Activated naive CD8-positive, alpha-beta T cell (primary cell): ENCODE data around the gene NDUFB7.
A peak's percentile ranks its signal among the peaks of the same experiment; 100 is the strongest.
"Not testable (repeated sequence)": the region's sequence is repeated elsewhere in the genome, so short reads cannot be mapped to it uniquely, and the experiment has no call there.

Experiments used
- H3K27ac Mint-ChIP-seq: one replicate; pipeline ENCODE4 v1.8.0; 2021; ENCODE audit warnings: mixed read lengths
- H3K27me3 Mint-ChIP-seq: one replicate; pipeline ENCODE4 v1.8.0; 2021; ENCODE audit warnings: mixed read lengths
- H3K36me3 Mint-ChIP-seq: one replicate; pipeline ENCODE4 v1.8.0; 2021; ENCODE audit warnings: mixed read lengths
- H3K4me1 Mint-ChIP-seq: one replicate; pipeline ENCODE4 v1.8.0; 2021; ENCODE audit warnings: low read depth, mixed read lengths
- H3K4me3 Mint-ChIP-seq: one replicate; pipeline ENCODE4 v1.8.0; 2021; ENCODE audit warnings: mild to moderate bottlenecking, mixed read lengths
- H3K9me3 Mint-ChIP-seq: one replicate; pipeline ENCODE4 v1.8.0; 2021; ENCODE audit warnings: low read depth, mixed read lengths

The NDUFB7 gene

GRCh38 chr19:14562660-14563589, 8.9 kb downstream of the NDUFB7 start:
- Mint-ChIP-seq H3K27ac (no peak overlapping the region), H3K4me1 (peaks cover 21% of the 10 kb centered on the region), H3K27me3 (no peaks in the 10 kb centered on the region)

GRCh38 chr19:14561847-14562351, 10.0 kb downstream of the NDUFB7 start:
- Mint-ChIP-seq H3K36me3 (no peaks in the 10 kb centered on the region), H3K27ac (no peak overlapping the region), H3K27me3 (no peaks in the 10 kb centered on the region), H3K9me3 (no peaks in the 10 kb centered on the region), H3K4me1 (peaks cover 18% of the 10 kb centered on the region), H3K4me3 (no peak overlapping the region)

More at GRCh38 chr19:14562660-14563589, 8.9 kb downstream of the NDUFB7 start:
- Mint-ChIP-seq H3K9me3 (no peaks in the 10 kb centered on the region), H3K36me3 (no peaks in the 10 kb centered on the region), H3K4me3 (no peak overlapping the region)

GRCh38 chr19:14561249-14561648, 10.6 kb downstream of the NDUFB7 start:
- Mint-ChIP-seq H3K27me3 (no peaks in the 10 kb centered on the region), H3K4me1 (peaks cover 22% of the 10 kb centered on the region), H3K27ac (no peak overlapping the region), H3K4me3 (no peak overlapping the region), H3K36me3 (no peaks in the 10 kb centered on the region), H3K9me3 (no peaks in the 10 kb centered on the region)

GRCh38 chr19:14560776-14561108, 11.1 kb downstream of the NDUFB7 start:
- no peaks in the 10 kb centered on the region for H3K9me3 Mint-ChIP-seq
- no peaks in the 10 kb centered on the region for H3K27me3 Mint-ChIP-seq
- H3K27ac Mint-ChIP-seq, result no peak overlapping the region
- H3K4me3 Mint-ChIP-seq, result no peak overlapping the region
- peaks cover 27% of the 10 kb centered on the region for H3K4me1 Mint-ChIP-seq
- no peaks in the 10 kb centered on the region for H3K36me3 Mint-ChIP-seq

- Mint-ChIP-seq H3K27ac (peak overlapping the region; percentile 75), H3K4me3 (no peak overlapping the region), H3K4me1 (peaks cover 28% of the 10 kb centered on the region), H3K27me3 (no peaks in the 10 kb centered on the region), H3K36me3 (no peaks in the 10 kb centered on the region), H3K9me3 (no peaks in the 10 kb centered on the region)
These were observed 11.7 kb downstream of the NDUFB7 start for GRCh38 chr19:14559916-14560775.

- no peaks in the 10 kb centered on the region for H3K9me3 Mint-ChIP-seq
- H3K27ac Mint-ChIP-seq, result no peak overlapping the region
- H3K36me3 Mint-ChIP-seq, result no peaks in the 10 kb centered on the region
- H3K4me1 Mint-ChIP-seq, result peaks cover 31% of the 10 kb centered on the region
- H3K4me3 Mint-ChIP-seq, result no peak overlapping the region
- H3K27me3 Mint-ChIP-seq, result no peaks in the 10 kb centered on the region
These were observed 13.3 kb downstream of the NDUFB7 start for GRCh38 chr19:14558370-14559066.

GRCh38 chr19:14556662-14557188, 15.1 kb downstream of the NDUFB7 start:
- peak overlapping the region; percentile 47 for H3K4me3 Mint-ChIP-seq

GRCh38 chr19:14555918-14556661, 15.8 kb downstream of the NDUFB7 start:
- H3K4me3 Mint-ChIP-seq, result peak overlapping the region; percentile 47

More at GRCh38 chr19:14556662-14557188, 15.1 kb downstream of the NDUFB7 start:
- no peaks in the 10 kb centered on the region for H3K27me3 Mint-ChIP-seq
- H3K9me3 Mint-ChIP-seq, result no peaks in the 10 kb centered on the region
- H3K36me3 Mint-ChIP-seq, result no peaks in the 10 kb centered on the region
- H3K27ac Mint-ChIP-seq, result peak overlapping the region; percentile 79
- H3K4me1 Mint-ChIP-seq, result peaks cover 47% of the 10 kb centered on the region

GRCh38 chr19:14554382-14554812, 17.5 kb downstream of the NDUFB7 start:
- H3K36me3 Mint-ChIP-seq, result peaks cover 2% of the 10 kb centered on the region
- H3K4me1 Mint-ChIP-seq, result peaks cover 58% of the 10 kb centered on the region
- H3K4me3 Mint-ChIP-seq, result no peak overlapping the region
- H3K27me3 Mint-ChIP-seq, result no peaks in the 10 kb centered on the region
- H3K27ac Mint-ChIP-seq, result no peak overlapping the region
- H3K9me3 Mint-ChIP-seq, result no peaks in the 10 kb centered on the region

More at GRCh38 chr19:14555918-14556661, 15.8 kb downstream of the NDUFB7 start:
- Mint-ChIP-seq H3K27ac (peak overlapping the region; percentile 79), H3K9me3 (no peaks in the 10 kb centered on the region), H3K36me3 (no peaks in the 10 kb centered on the region), H3K4me1 (peaks cover 50% of the 10 kb centered on the region), H3K27me3 (no peaks in the 10 kb centered on the region)

GRCh38 chr19:14553939-14554243, 18.0 kb downstream of the NDUFB7 start:
- Mint-ChIP-seq H3K9me3 (no peaks in the 10 kb centered on the region), H3K27ac (peak overlapping the region; percentile 8), H3K27me3 (no peaks in the 10 kb centered on the region), H3K4me3 (no peak overlapping the region), H3K4me1 (peaks cover 58% of the 10 kb centered on the region), H3K36me3 (peaks cover 2% of the 10 kb centered on the region)

- Mint-ChIP-seq H3K27ac (peak overlapping the region; percentile 73), H3K9me3 (no peaks in the 10 kb centered on the region), H3K4me3 (no peak overlapping the region), H3K27me3 (no peaks in the 10 kb centered on the region), H3K36me3 (peaks cover 2% of the 10 kb centered on the region), H3K4me1 (peaks cover 55% of the 10 kb centered on the region)
These were observed 18.6 kb downstream of the NDUFB7 start for GRCh38 chr19:14553042-14553938.

GRCh38 chr19:14552006-14552360, 19.9 kb downstream of the NDUFB7 start:
- not testable (repeated sequence) for H3K36me3 Mint-ChIP-seq, H3K4me3 Mint-ChIP-seq, H3K27me3 Mint-ChIP-seq, H3K9me3 Mint-ChIP-seq
- H3K27ac Mint-ChIP-seq, result peak overlapping the region; percentile 73
- peaks cover 53% of the 10 kb centered on the region for H3K4me1 Mint-ChIP-seq
